GM12878 (cell line): Measurements from ENCODE around the gene HK1. TPM values are rescaled to one million over a fixed set of nuclear protein-coding genes. Genes with fewer than 3 reads are reported as not detected.
A peak's percentile ranks its signal among the peaks of the same experiment; 100 is the strongest.

ENCODE experiments used
- ATAC-seq: fragments of 200-7000 bp; cut with Tn5 transposase; 3 replicates; pipeline ENCODE4 v1.9.1; 2020; ENCODE audit warnings: mild to moderate bottlenecking, moderate library complexity
- BruUV-seq: library from RNA; stranded (reverse); fragments of 400-500 nt; replicated peaks from 2 replicates; lab custom pipeline; 2021; lab: Mats Ljungman, UMichigan
- CTCF ChIA-PET: fragments of 300-600 bp; sonication (Branson Sonifier 250); formaldehyde crosslinking; extraction: SDS; loops from one replicate; lab custom pipeline; 2021; ENCODE audit warnings: inconsistent platforms; lab: Yijun Ruan, JAX
- POLR2A ChIA-PET: fragments of 350-600 bp; formaldehyde crosslinking; extraction: SDS; loops from one replicate; lab custom pipeline; 2021; ENCODE audit warnings: inconsistent platforms; lab: Charles Lee
- RAD21 ChIA-PET: fragments of 300-600 bp; sonication (Branson Sonifier 250); formaldehyde crosslinking; loops from one replicate; lab custom pipeline; 2023; ENCODE audit warnings: antibody characterized with exemption; ENCODE audit not compliant: unreplicated experiment; lab: Charles Lee
- SMC1A ChIA-PET: fragments of 300-600 bp; sonication (Branson Sonifier 250); formaldehyde crosslinking; loops from one replicate; lab custom pipeline; 2023; ENCODE audit not compliant: unreplicated experiment, uncharacterized antibody; lab: Charles Lee
- DNase-seq: peaks from one replicate; pipeline ENCODE4 v3.0.0-alpha.2; 2011; ENCODE audit warnings: low read depth, low spot score
- FAIRE-seq: peaks from 3 replicates; lab custom pipeline; 2011; peaks lifted over from hg19 to GRCh38; lab: Jason Lieb, UNC
- H2AFZ ChIP-seq: 2 replicates; pipeline ENCODE4 v1.6.0; 2011; ENCODE audit warnings: low read depth, low read length, control low read depth; ENCODE audit not compliant: control insufficient read depth
- H3K27ac ChIP-seq: 2 replicates; pipeline ENCODE4 v1.5.1; 2011; ENCODE audit warnings: control low read depth; ENCODE audit not compliant: control insufficient read depth, insufficient read depth
- H3K27me3 ChIP-seq, 2 experiments: replicated peaks in 1 of 2; 2 replicates each; pipeline versions ENCODE4 v1.6.0 to v1.6.1; 2011; ENCODE audit warnings: low read length in 1 of 2; ENCODE audit not compliant: control insufficient read depth in 2 of 2, insufficient read depth in 2 of 2
- H3K36me3 ChIP-seq, 2 experiments: 2 replicates each; pipeline ENCODE4 v1.5.1; 2011; ENCODE audit warnings: low read length in 1 of 2; ENCODE audit not compliant: control insufficient read depth in 2 of 2, insufficient read depth in 2 of 2
- H3K4me1 ChIP-seq: 2 replicates; pipeline ENCODE4 v1.6.1; 2011; ENCODE audit warnings: mild to moderate bottlenecking, low read length, moderate library complexity, mixed read lengths; ENCODE audit not compliant: control insufficient read depth, insufficient read depth
- H3K4me2 ChIP-seq: 2 replicates; pipeline ENCODE4 v1.6.0; 2011; ENCODE audit warnings: control low read depth; ENCODE audit not compliant: control insufficient read depth, insufficient read depth
- H3K4me3 ChIP-seq: fragments of 200-600 bp; sonication (generic); 2 replicates; pipeline ENCODE4 v1.5.1; 2016
- H3K79me2 ChIP-seq: 2 replicates; pipeline ENCODE4 v1.6.0; 2011; ENCODE audit warnings: low read length; ENCODE audit not compliant: control insufficient read depth, insufficient read depth
- H3K9ac ChIP-seq: 2 replicates; pipeline ENCODE4 v1.8.0; 2011; ENCODE audit warnings: low read length, control low read depth, mixed read lengths; ENCODE audit not compliant: control insufficient read depth, insufficient read depth
- H3K9me3 ChIP-seq: replicated peaks from 3 replicates; pipeline ENCODE4 v1.5.1; 2011; ENCODE audit warnings: mild to moderate bottlenecking, low read length; ENCODE audit not compliant: control insufficient read depth, insufficient read depth
- H4K20me1 ChIP-seq: 2 replicates; pipeline ENCODE4 v1.6.0; 2011; ENCODE audit not compliant: control insufficient read depth, insufficient read depth
- ATF2 ChIP-seq: IDR thresholded peaks from 2 replicates; pipeline ENCODE4 v1.6.1; 2012; ENCODE audit warnings: low read length, inconsistent platforms
- BHLHE40 ChIP-seq, 2 experiments: fragments of 450-650 bp in 1 of 2; IDR thresholded peaks; 2 replicates each; pipeline ENCODE4 v1.6.1; 2011 to 2017; ENCODE audit warnings: low read depth in 2 of 2, borderline replicate concordance in 1 of 2, improper control_type of control experiment in 1 of 2, low read length in 1 of 2, mild to moderate bottlenecking in 1 of 2
- CHD2 ChIP-seq: IDR thresholded peaks from 2 replicates; pipeline ENCODE4 v1.6.1; 2011; ENCODE audit warnings: low read depth, low read length, improper control_type of control experiment, borderline replicate concordance
- DPF2 ChIP-seq: fragments of 450-650 bp; IDR thresholded peaks from 2 replicates; pipeline ENCODE4 v1.6.1; 2017; ENCODE audit warnings: mild to moderate bottlenecking
- ELK1 ChIP-seq: IDR thresholded peaks from 2 replicates; pipeline ENCODE4 v1.6.1; 2012; ENCODE audit warnings: low read depth, low read length, improper control_type of control experiment
- FOS ChIP-seq: IDR thresholded peaks from 3 replicates; pipeline ENCODE4 v1.6.1; 2011; ENCODE audit warnings: borderline replicate concordance; ENCODE audit not compliant: insufficient read length; ENCODE audit errors: extremely low read depth
- LARP7 ChIP-seq: fragments of 450-650 bp; IDR thresholded peaks from 2 replicates; pipeline ENCODE4 v1.6.1; 2017; ENCODE audit warnings: mild to moderate bottlenecking
- MEF2B ChIP-seq: fragments of 450-650 bp; IDR thresholded peaks from 2 replicates; pipeline ENCODE4 v1.6.1; 2018; ENCODE audit warnings: mild to moderate bottlenecking, moderate library complexity; ENCODE audit not compliant: partially characterized antibody, poor library complexity, severe bottlenecking
- MXI1 ChIP-seq: fragments of 150-350 bp; IDR thresholded peaks from 2 replicates; pipeline ENCODE4 v1.6.1; 2011; ENCODE audit warnings: low read depth, mild to moderate bottlenecking, inconsistent platforms, low read length, improper control_type of control experiment
- MYC ChIP-seq: IDR thresholded peaks from 2 replicates; pipeline ENCODE4 v1.6.1; 2011; ENCODE audit warnings: mild to moderate bottlenecking, low read length, moderate library complexity, inconsistent platforms; ENCODE audit not compliant: insufficient read depth, insufficient replicate concordance, insufficient read length, severe bottlenecking
- NBN ChIP-seq: fragments of 450-650 bp; IDR thresholded peaks from 2 replicates; pipeline ENCODE4 v1.6.1; 2016
- NKRF ChIP-seq: fragments of 450-650 bp; conservative IDR thresholded peaks from 2 replicates; pipeline ENCODE4 v1.6.1; 2017; ENCODE audit warnings: mild to moderate bottlenecking, moderate library complexity
- NR2F1 ChIP-seq: fragments of 450-650 bp; conservative IDR thresholded peaks from 2 replicates; pipeline ENCODE4 v1.6.1; 2017; ENCODE audit warnings: mild to moderate bottlenecking
- PML ChIP-seq: IDR thresholded peaks from 2 replicates; pipeline ENCODE4 v1.6.1; 2012; ENCODE audit warnings: low read length, inconsistent platforms
- RUNX3 ChIP-seq: IDR thresholded peaks from 2 replicates; pipeline ENCODE4 v1.6.1; 2012; ENCODE audit warnings: low read length, inconsistent platforms
- SRF ChIP-seq, 2 experiments: IDR thresholded peaks; 2 replicates each; pipeline ENCODE4 v1.6.1; 2011; ENCODE audit warnings: low read depth in 2 of 2, low read length in 2 of 2, mild to moderate bottlenecking in 1 of 2, moderate library complexity in 1 of 2
- YBX1 ChIP-seq: fragments of 450-650 bp; IDR thresholded peaks from 2 replicates; pipeline ENCODE4 v1.6.1; 2016; ENCODE audit warnings: antibody characterized with exemption
- YY1 ChIP-seq: IDR thresholded peaks from 2 replicates; pipeline ENCODE4 v1.6.1; 2011; ENCODE audit warnings: low read depth, mild to moderate bottlenecking, low read length
- WGBS: methylation state at CpG from one replicate; pipeline ENCODE4 v1.1.6; 2016; ENCODE audit warnings: low lambda C conversion rate; ENCODE audit not compliant: insufficient replicate concordance, insufficient coverage; ENCODE audit errors: missing lambda C conversion rate; 5-methylcytosine and 5-hydroxymethylcytosine counted together
- in situ Hi-C: fragments of 300-500 bp; cut with MboI; formaldehyde crosslinking; loops from 9 replicates; pipeline ENCODE4 v1.14.3; 2018; ENCODE audit warnings: mixed read lengths
- intact Hi-C: fragments of 100-400 bp; cut with micrococcal nuclease; formaldehyde crosslinking; loops from one replicate; pipeline ENCODE4 v1.14.2; 2022; ENCODE audit not compliant: unreplicated experiment
- polyA plus RNA-seq, 11 experiments: library from polyadenylated mRNA; depleted of rRNA in 4 of 11; unstranded in 6 of 11; stranded (reverse) in 5 of 11; fragments of >200 nt; fragmentation: Nextera tagmentation in 4 of 11; fragmentation: Illumina TruSeq in 1 of 11; extraction: Ambion mirVana in 4 of 11; extraction: Trizol in 1 of 11; gene quantifications; 1 replicate in 1 of 11; 2 replicates in 10 of 11; pipeline versions ENCODE4 v1.2.1 to v1.2.3, GENCODE V29; 2011 to 2016; ENCODE audit warnings: inconsistent platforms in 2 of 11, missing spikeins in 2 of 11, low read depth in 1 of 11
- total RNA-seq, 4 experiments: library from RNA; depleted of rRNA in 3 of 4; stranded (reverse); fragments of >200 nt in 3 of 4; fragmentation: Illumina TruSeq in 1 of 4; extraction: Trizol in 1 of 4; gene quantifications; 2 replicates each; pipeline versions ENCODE4 v1.2.1 to v1.2.3, GENCODE V29; 2013 to 2021

The HK1 gene
- total and polyA plus RNA-seq, 10 of the 15 experiments (the other 5 are each of a cell fraction or from before 2014, with no cell fraction given), result 3.4 to 77.3 (median 46.6) TPM

GRCh38 chr10:69318867-69319727 is 40.8 kb downstream of the HK1 start:
- Histone ChIP-seq H2AFZ (peak overlapping the region; percentile 81), H3K9ac (peak overlapping the region; percentile 77), H3K4me2 (peak overlapping the region; percentile 84), H4K20me1 (peaks cover 4% of the 10 kb centered on the region), H3K27me3 (no peaks in the 10 kb centered on the region), H3K4me3 (peak overlapping the region; percentile 93), H3K27ac (peak overlapping the region; percentile 75), H3K79me2 (peaks cover 47% of the 10 kb centered on the region), H3K4me1 (peaks cover 21% of the 10 kb centered on the region), H3K36me3 (no peaks in the 10 kb centered on the region; a peak in 1 of 4 replicates), H3K9me3 (no peaks in the 10 kb centered on the region)
- DNase-seq (no peak), ATAC-seq (peak; percentile 42), FAIRE-seq (no peak)
- intact Hi-C loops, result loop anchor here (10.0 kb wide), 1 partner anchor 324 kb away; no protein-coding TSS in a partner anchor
- SMC1A ChIA-PET, result interaction anchor here (0.6 to 4.6 kb wide), 6 partner anchors 9 to 148 kb away, joined by 3 to 24 read pairs (median 4); no protein-coding TSS in a partner anchor
- CTCF ChIA-PET, result interaction anchor here (1.0 to 3.8 kb wide), 5 partner anchors 8 to 84 kb away, joined by 3 to 23 read pairs (median 4); no protein-coding TSS in a partner anchor
- in situ Hi-C loops, result no loop called here
- 1% methylated on average over 73 of the region's 73 CpGs for WGBS
- POLR2A ChIA-PET, result interaction anchor here (0.6 to 4.2 kb wide), 6 partner anchors 8 to 254 kb away, joined by 3 to 27 read pairs (median 4); partner anchors contain the start of gene NEUROG3
- no TSS peak for BruUV-seq
- RAD21 ChIA-PET, result interaction anchor here (0.7 to 1.2 kb wide), 3 partner anchors 8 to 26 kb away, joined by 3 to 5 read pairs (median 4); no protein-coding TSS in a partner anchor
- TF ChIP-seq BHLHE40 (IDR thresholded peaks at IDR 0.05; ENCODE audit: borderline replicate concordance in 1 of 2, low read depth in 2 of 2, low read length in 1 of 2) (0 out of 4 replicates have a peak, but pooled peaks of 1 of the 2 experiments have one; percentile 8), YBX1 (no peak), NR2F1 (peak; percentile 80; the same call in 1 of the 2 replicates), DPF2 (0 out of 2 replicates have a peak, but pooled peaks have one; percentile 0), LARP7 (peak; percentile 27; the same call in 1 of the 2 replicates), MXI1 (peak; percentile 15), FOS (no peak), NBN (peak; percentile 30; the same call in 1 of the 2 replicates), PML (0 out of 2 replicates have a peak, but pooled peaks have one; percentile 14), MEF2B (no peak), ELK1 (peak; percentile 57; the same call in 1 of the 2 replicates), RUNX3 (0 out of 2 replicates have a peak, but pooled peaks have one; percentile 5), YY1 (0 out of 2 replicates have a peak, but pooled peaks have one; percentile 1), CHD2 (0 out of 2 replicates have a peak, but pooled peaks have one; percentile 18), NKRF (peak; percentile 61), ATF2 (no peak), MYC (peak; percentile 14), SRF (IDR thresholded peaks at IDR 0.05; ENCODE audit: low read depth in 2 of 2, low read length in 2 of 2) (peak; percentile 92 to 95)
